22Rv1 (cell line): ENCODE results near the gene KIF3B.

Experiments
- H3K27ac ChIP-seq: fragments of 450-650 bp; 2 replicates; pipeline ENCODE4 v1.5.1; 2017
- ZFX ChIP-seq: fragments of 450-650 bp; IDR thresholded peaks from 2 replicates; pipeline ENCODE4 v1.6.1; 2017; ENCODE audit warnings: antibody characterized with exemption, borderline replicate concordance
- TF ChIP-seq, protein P1 (sequence below): fragments of 450-650 bp; IDR thresholded peaks from 2 replicates; pipeline ENCODE4 v1.5.1; 2017; ENCODE audit warnings: mild to moderate bottlenecking

The KIF3B gene

GRCh38 chr20:32344835-32345506 lies 67.5 kb downstream of the KIF3B start:
- peak overlapping the region; percentile 70 for H3K27ac ChIP-seq

GRCh38 chr20:32348207-32348606 lies 70.8 kb downstream of the KIF3B start:
- TF ChIP-seq, protein P1, sequence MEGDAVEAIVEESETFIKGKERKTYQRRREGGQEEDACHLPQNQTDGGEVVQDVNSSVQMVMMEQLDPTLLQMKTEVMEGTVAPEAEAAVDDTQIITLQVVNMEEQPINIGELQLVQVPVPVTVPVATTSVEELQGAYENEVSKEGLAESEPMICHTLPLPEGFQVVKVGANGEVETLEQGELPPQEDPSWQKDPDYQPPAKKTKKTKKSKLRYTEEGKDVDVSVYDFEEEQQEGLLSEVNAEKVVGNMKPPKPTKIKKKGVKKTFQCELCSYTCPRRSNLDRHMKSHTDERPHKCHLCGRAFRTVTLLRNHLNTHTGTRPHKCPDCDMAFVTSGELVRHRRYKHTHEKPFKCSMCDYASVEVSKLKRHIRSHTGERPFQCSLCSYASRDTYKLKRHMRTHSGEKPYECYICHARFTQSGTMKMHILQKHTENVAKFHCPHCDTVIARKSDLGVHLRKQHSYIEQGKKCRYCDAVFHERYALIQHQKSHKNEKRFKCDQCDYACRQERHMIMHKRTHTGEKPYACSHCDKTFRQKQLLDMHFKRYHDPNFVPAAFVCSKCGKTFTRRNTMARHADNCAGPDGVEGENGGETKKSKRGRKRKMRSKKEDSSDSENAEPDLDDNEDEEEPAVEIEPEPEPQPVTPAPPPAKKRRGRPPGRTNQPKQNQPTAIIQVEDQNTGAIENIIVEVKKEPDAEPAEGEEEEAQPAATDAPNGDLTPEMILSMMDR: no peak
- TF ChIP-seq ZFX: no peak
- H3K27ac ChIP-seq: no peak overlapping the region

More at GRCh38 chr20:32344835-32345506, 67.5 kb downstream of the KIF3B start:
- TF ChIP-seq ZFX: no peak
- TF ChIP-seq, protein P1: no peak

- TF ChIP-seq, protein P1: no peak
- TF ChIP-seq ZFX: no peak
- H3K27ac ChIP-seq: no peak overlapping the region
Observed at GRCh38 chr20:32350421-32350820, 73.0 kb downstream of the KIF3B start.

DNA sequence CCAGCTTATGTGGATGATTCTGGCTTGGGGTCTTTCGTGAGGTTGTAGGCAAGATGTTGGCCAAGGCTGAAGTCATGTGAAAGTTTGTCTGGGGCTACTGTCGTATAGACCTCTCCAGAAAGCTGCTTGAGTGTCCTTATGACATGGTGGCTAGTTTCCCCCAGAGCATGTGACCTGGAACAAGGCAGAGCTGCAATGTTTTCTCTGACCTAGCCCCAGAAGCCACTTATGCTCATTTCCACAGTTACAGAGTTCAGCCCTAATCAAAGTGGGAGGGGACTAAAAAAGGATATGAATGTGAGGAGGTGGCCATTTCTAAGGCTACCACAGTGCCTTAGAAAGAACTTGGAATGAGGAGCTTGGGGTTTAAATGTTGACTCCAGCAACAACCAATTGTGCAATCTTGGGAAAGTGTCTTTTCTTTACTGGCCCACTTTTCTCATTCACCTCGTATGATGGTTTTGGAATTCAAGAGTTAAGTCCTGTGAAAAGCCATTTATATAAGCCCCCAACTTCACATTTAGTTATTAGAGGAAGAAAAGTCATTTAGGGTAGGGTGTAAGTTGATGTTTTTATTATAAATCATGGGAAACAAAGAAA lies 74.8 kb downstream of the KIF3B start:
- H3K27ac ChIP-seq: no peak overlapping the region
- TF ChIP-seq ZFX: no peak
- TF ChIP-seq, protein P1: no peak

GRCh38 chr20:32353848-32354496 lies 76.5 kb downstream of the KIF3B start:
- no peak overlapping the region for H3K27ac ChIP-seq
- no peak for TF ChIP-seq ZFX
- TF ChIP-seq, protein P1: no peak

DNA sequence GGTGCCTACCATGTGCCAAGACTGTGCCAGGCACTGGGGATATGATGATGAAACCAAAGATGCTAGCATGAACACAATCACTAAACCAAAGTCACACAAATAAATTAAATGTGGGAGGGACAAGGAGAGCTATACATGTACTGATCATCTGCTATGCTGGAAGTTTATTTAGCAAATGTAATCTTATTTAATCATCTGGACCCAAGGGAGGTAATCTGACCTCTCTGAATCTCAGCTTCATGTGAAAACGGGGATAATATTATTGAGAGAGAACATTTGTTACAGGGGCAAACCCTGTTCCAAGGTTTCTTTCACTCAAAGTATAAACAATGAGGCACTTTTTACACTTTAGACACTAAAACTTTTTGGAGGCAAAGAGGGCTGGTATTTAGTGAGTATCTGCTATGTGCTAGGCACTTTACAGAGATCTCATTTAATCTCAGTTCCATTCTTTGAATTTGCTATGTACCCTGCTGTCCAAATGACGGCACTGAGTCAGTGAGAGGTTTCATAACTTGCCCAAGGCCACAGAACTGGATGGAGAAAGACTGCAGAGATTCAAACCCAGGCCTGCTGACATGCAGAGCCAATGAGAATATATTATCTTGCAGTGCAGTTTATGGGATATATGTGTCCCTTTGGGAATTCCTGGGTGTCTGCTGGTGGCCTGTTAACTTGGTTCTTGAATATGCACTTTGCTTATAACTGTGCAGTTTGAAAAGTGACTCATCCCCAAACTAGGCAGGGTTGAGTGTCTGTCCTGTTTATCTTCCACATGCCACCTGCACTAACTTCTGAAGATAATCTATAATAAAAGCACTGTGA lies 77.4 kb downstream of the KIF3B start:
- TF ChIP-seq, protein P1: no peak
- no peak for TF ChIP-seq ZFX
- no peak overlapping the region for H3K27ac ChIP-seq
